Tibial nerve (tissue), 4 donors: Measurements from ENCODE around the gene PIK3AP1. TPM values are rescaled to one million over a fixed set of nuclear protein-coding genes. Genes with fewer than 3 reads are reported as not detected.
A peak's percentile ranks its signal among the peaks of the same experiment; 100 is the strongest.

Experiments used
- DNase-seq, 2 donors: peaks; one replicate each; pipeline ENCODE4 v3.0.0-alpha.2; 2019; ENCODE audit warnings: low spot score in 2 of 2
- H3K27ac ChIP-seq, 4 donors: fragments of 200-600 bp; sonication (generic) in 3 of 4; one replicate each; pipeline ENCODE4 v1.5.1; 2017 to 2019; ENCODE audit warnings: mild to moderate bottlenecking in 1 of 4
- H3K27me3 ChIP-seq, 2 donors: fragments of 200-600 bp; sonication (generic) in 1 of 2; one replicate each; pipeline versions ENCODE4 v1.5.1 to v1.6.0; 2017 to 2019
- H3K36me3 ChIP-seq, 3 donors: fragments of 200-600 bp; sonication (generic); one replicate each; pipeline ENCODE4 v1.5.1; 2018 to 2019
- H3K4me1 ChIP-seq, 4 donors: fragments of 200-600 bp; sonication (generic) in 3 of 4; one replicate each; pipeline ENCODE4 v1.5.1; 2017 to 2019
- H3K4me3 ChIP-seq, 4 donors: fragments of 200-600 bp; sonication (generic) in 3 of 4; one replicate each; pipeline ENCODE4 v1.5.1; 2017 to 2019; ENCODE audit warnings: mild to moderate bottlenecking in 1 of 4, moderate library complexity in 1 of 4
- H3K9me3 ChIP-seq, 4 donors: fragments of 200-600 bp; sonication (generic) in 3 of 4; one replicate each; pipeline ENCODE4 v1.5.1; 2017 to 2019
- CTCF ChIP-seq, 5 experiments: fragments of 200-600 bp in 3 of 5; fragments of 450-650 bp in 2 of 5; sonication (generic) in 3 of 5; IDR thresholded peaks; one replicate each; pipeline ENCODE4 v1.5.1; 2016 to 2019; ENCODE audit warnings: antibody characterized with exemption in 5 of 5, mild to moderate bottlenecking in 3 of 5, moderate library complexity in 2 of 5
- EP300 ChIP-seq, 2 donors: sonication (generic); formaldehyde crosslinking; IDR thresholded peaks; one replicate each; pipeline ENCODE4 v1.6.1; 2017; ENCODE audit warnings: antibody characterized with exemption in 2 of 2, mild to moderate bottlenecking in 1 of 2
- POLR2A ChIP-seq, 2 donors: fragments of 450-650 bp; IDR thresholded peaks; one replicate each; pipeline ENCODE4 v1.6.1; 2017; ENCODE audit warnings: antibody characterized with exemption in 2 of 2, mild to moderate bottlenecking in 2 of 2, moderate library complexity in 2 of 2
- WGBS, 2 donors: methylation state at CpG; one replicate each; pipeline ENCODE4 v1.1.5; 2018; 5-methylcytosine and 5-hydroxymethylcytosine counted together
- total RNA-seq, 4 donors: library from RNA; depleted of rRNA; stranded (reverse); fragments of >200 nt; gene quantifications; one replicate each; pipeline ENCODE4 v1.1.0, GENCODE V29; 2016

Gene PIK3AP1
- total RNA-seq, 4 donors from 2014 or later, result 7.1 to 21.3 (median 14.2) TPM

- no peak for DNase-seq
- Histone ChIP-seq H3K4me3 (peak overlapping the region in 2 of 4 donors; percentile 56 to 57), H3K27ac (peak overlapping the region in 3 of 4 donors; percentile 4 to 80 (median 66)), H3K4me1 (peaks cover 0 to 14% (median 0%) of the 10 kb centered on the region in 4 donors), H3K27me3 (peaks cover 0 to 18% of the 10 kb centered on the region in 2 donors), H3K36me3 (no peaks in the 10 kb centered on the region), H3K9me3 (no peaks in the 10 kb centered on the region)
- TF ChIP-seq POLR2A (IDR thresholded peaks at IDR 0.05) (no peak), EP300 (IDR thresholded peaks at IDR 0.05) (no peak), CTCF (IDR thresholded peaks at IDR 0.05) (no peak)
- WGBS, 2 donors, result 77 to 83% methylated on average over 1 of the region's 1 CpG
Measured at GRCh38 chr10:96719200-96719599, 1.1 kb downstream of the PIK3AP1 start.

- H3K4me3 ChIP-seq, result peak overlapping the region in 2 of 4 donors; percentile 9 to 56
- TF ChIP-seq EP300 (IDR thresholded peaks at IDR 0.05) (no peak), POLR2A (IDR thresholded peaks at IDR 0.05) (no peak), CTCF (IDR thresholded peaks at IDR 0.05) (no peak)
- WGBS, 2 donors, result 86% methylated on average over 12 of the region's 12 CpGs
- H3K36me3 ChIP-seq, result no peaks in the 10 kb centered on the region
- no peak for DNase-seq
- no peaks in the 10 kb centered on the region for H3K9me3 ChIP-seq
- H3K27me3 ChIP-seq, result peaks cover 0 to 18% of the 10 kb centered on the region in 2 donors
- peaks cover 0 to 14% (median 0%) of the 10 kb centered on the region in 4 donors for H3K4me1 ChIP-seq
- H3K27ac ChIP-seq, result peak overlapping the region in 2 of 4 donors; percentile 4 to 48
Measured at GRCh38 chr10:96718304-96718990, 1.9 kb downstream of the PIK3AP1 start.

GRCh38 chr10:96716390-96716789 is 3.9 kb downstream of the PIK3AP1 start:
- TF ChIP-seq EP300 (IDR thresholded peaks at IDR 0.05) (peak in 1 of 2 donors; percentile 27), POLR2A (IDR thresholded peaks at IDR 0.05) (no peak)
- Histone ChIP-seq H3K4me3 (no peak overlapping the region), H3K36me3 (no peaks in the 10 kb centered on the region), H3K4me1 (peaks cover 0 to 14% (median 0%) of the 10 kb centered on the region in 4 donors), H3K9me3 (no peaks in the 10 kb centered on the region), H3K27me3 (peaks cover 0 to 15% of the 10 kb centered on the region in 2 donors), H3K27ac (no peak overlapping the region)
- no peak for DNase-seq
- WGBS, 2 donors, result 77 to 84% methylated on average over 1 of the region's 1 CpG

- Histone ChIP-seq H3K9me3 (no peaks in the 10 kb centered on the region), H3K4me1 (peaks cover 0 to under 1% (median 0%) of the 10 kb centered on the region in 4 donors), H3K36me3 (no peaks in the 10 kb centered on the region), H3K27ac (no peak overlapping the region), H3K27me3 (peaks cover 0 to 3% of the 10 kb centered on the region in 2 donors), H3K4me3 (no peak overlapping the region)
- no peak for DNase-seq
- WGBS, 2 donors, result 69 to 72% methylated on average over 2 of the region's 2 CpGs
- TF ChIP-seq EP300 (IDR thresholded peaks at IDR 0.05), result no peak
- TF ChIP-seq CTCF (IDR thresholded peaks at IDR 0.05), result no peak
- no peak for TF ChIP-seq POLR2A (IDR thresholded peaks at IDR 0.05)
Measured at GRCh38 chr10:96714746-96715255, 5.5 kb downstream of the PIK3AP1 start.

GRCh38 chr10:96714031-96714590 is 6.2 kb downstream of the PIK3AP1 start:
- TF ChIP-seq EP300 (IDR thresholded peaks at IDR 0.05), result no peak
- TF ChIP-seq CTCF (IDR thresholded peaks at IDR 0.05), result no peak
- no peak for TF ChIP-seq POLR2A (IDR thresholded peaks at IDR 0.05)
- Histone ChIP-seq H3K27ac (no peak overlapping the region), H3K4me1 (no peaks in the 10 kb centered on the region), H3K9me3 (no peaks in the 10 kb centered on the region), H3K27me3 (no peaks in the 10 kb centered on the region), H3K4me3 (no peak overlapping the region), H3K36me3 (no peaks in the 10 kb centered on the region)
- DNase-seq, result no peak
- 80 to 83% methylated on average over 9 of the region's 9 CpGs for WGBS, 2 donors
